Erythroblast (primary cell): ENCODE results near the gene COL5A1.

ENCODE experiments used
- DNase-seq, 2 experiments: peaks; one replicate each; lab custom pipeline; 2025; lab: John Stamatoyannopoulos, UW
- GATA1 ChIP-seq: IDR thresholded peaks from 2 replicates; pipeline ENCODE4 v1.6.1; 2011; ENCODE audit warnings: low read depth, mild to moderate bottlenecking, control low read depth, low read length, moderate library complexity
- POLR2A ChIP-seq: IDR thresholded peaks from 2 replicates; pipeline ENCODE4 v1.6.1; 2011; ENCODE audit warnings: mild to moderate bottlenecking, low read length

Gene COL5A1

GRCh38 chr9:134868751-134869553 lies 227.3 kb downstream of the COL5A1 start:
- DNase-seq, result no peak
- no peak for TF ChIP-seq POLR2A
- TF ChIP-seq GATA1, result no peak

GRCh38 chr9:134869554-134870300 lies 228.1 kb downstream of the COL5A1 start:
- TF ChIP-seq GATA1 (no peak), POLR2A (no peak)
- no peak for DNase-seq

GRCh38 chr9:134870301-134870694 lies 228.7 kb downstream of the COL5A1 start:
- no peak for DNase-seq
- TF ChIP-seq GATA1 (no peak), POLR2A (no peak)

- no peak for TF ChIP-seq POLR2A
- TF ChIP-seq GATA1, result no peak
- no peak for DNase-seq
These were observed 229.4 kb downstream of the COL5A1 start for GRCh38 chr9:134870746-134871662.

GRCh38 chr9:134871697-134872340 lies 230.2 kb downstream of the COL5A1 start:
- TF ChIP-seq GATA1, result no peak
- no peak for TF ChIP-seq POLR2A
- DNase-seq, result no peak

- no peak for DNase-seq
These were observed 231.1 kb downstream of the COL5A1 start for GRCh38 chr9:134872482-134873231.

GRCh38 chr9:134875371-134875770 lies 233.8 kb downstream of the COL5A1 start:
- DNase-seq, result no peak

More at GRCh38 chr9:134872482-134873231, 231.1 kb downstream of the COL5A1 start:
- TF ChIP-seq POLR2A, result no peak
- no peak for TF ChIP-seq GATA1

GRCh38 chr9:134877541-134877940 lies 235.9 kb downstream of the COL5A1 start:
- no peak for DNase-seq
- TF ChIP-seq GATA1, result no peak

More at GRCh38 chr9:134875371-134875770, 233.8 kb downstream of the COL5A1 start:
- TF ChIP-seq GATA1 (no peak), POLR2A (no peak)

GRCh38 chr9:134879664-134880483 lies 238.3 kb downstream of the COL5A1 start:
- DNase-seq, result no peak

GRCh38 chr9:134880484-134881312 lies 239.1 kb downstream of the COL5A1 start, which contains the start of gene FCN2:
Gene FCN2 (plus strand): TSS chr9:134880810. CDS start chr9:134880822, 12 bp downstream.
- TF ChIP-seq GATA1 (no peak), POLR2A (no peak)
- DNase-seq, result no peak

More at GRCh38 chr9:134879664-134880483, 238.3 kb downstream of the COL5A1 start:
- TF ChIP-seq GATA1 (no peak), POLR2A (no peak)

GRCh38 chr9:134881313-134881670 lies 239.7 kb downstream of the COL5A1 start:
- DNase-seq, result no peak
- no peak for TF ChIP-seq GATA1
- TF ChIP-seq POLR2A, result no peak
